ENCODE results near the gene CD52. TPM values are rescaled to one million over a fixed set of nuclear protein-coding genes. Genes with fewer than 3 reads are reported as not detected.
"Not testable (repeated sequence)": the region's sequence is repeated elsewhere in the genome, so short reads cannot be mapped to it uniquely, and the experiment has no call there.

Gene CD52
- total RNA-seq, 4 donors from 2014 or later: 7.8 TPM; not detected in 3

- Histone ChIP-seq H3K36me3 (no peaks in the 10 kb centered on the region), H3K27me3 (no peaks in the 10 kb centered on the region), H3K4me1 (no peaks in the 10 kb centered on the region), H3K4me3 (no peak overlapping the region), H3K27ac (no peak overlapping the region), H3K9me3 (no peaks in the 10 kb centered on the region)
- TF ChIP-seq POLR2A (IDR thresholded peaks at IDR 0.05) (no peak), CTCF (IDR thresholded peaks at IDR 0.05) (no peak)
- DNase-seq: no peak
- intact Hi-C loops (cut with DNase I; ENCODE audit: low total_unique reads): loop anchor here (5.0 kb wide), 1 partner anchor 41 kb away; the partner anchor contains the start of gene SH3BGRL3
These were observed 5.6 kb downstream of the CD52 start for GRCh38 chr1:26323382-26323781.

- Histone ChIP-seq H3K27ac (no peak overlapping the region), H3K9me3 (no peaks in the 10 kb centered on the region), H3K4me3 (no peak overlapping the region), H3K36me3 (no peaks in the 10 kb centered on the region), H3K27me3 (no peaks in the 10 kb centered on the region), H3K4me1 (no peaks in the 10 kb centered on the region)
- DNase-seq: no peak
- no peak for TF ChIP-seq POLR2A (IDR thresholded peaks at IDR 0.05)
- intact Hi-C loops (cut with DNase I; ENCODE audit: low total_unique reads): loop anchor here (5.0 kb wide), 1 partner anchor 42 kb away; the partner anchor contains the start of gene SH3BGRL3
These were observed 6.8 kb downstream of the CD52 start for GRCh38 chr1:26324550-26324949.

- TF ChIP-seq POLR2A (IDR thresholded peaks at IDR 0.05) (no peak), CTCF (IDR thresholded peaks at IDR 0.05) (no peak)
- Histone ChIP-seq H3K9me3 (no peaks in the 10 kb centered on the region), H3K4me3 (no peak overlapping the region), H3K27ac (no peak overlapping the region), H3K4me1 (no peaks in the 10 kb centered on the region), H3K36me3 (no peaks in the 10 kb centered on the region), H3K27me3 (no peaks in the 10 kb centered on the region)
- intact Hi-C loops (cut with DNase I; ENCODE audit: low total_unique reads): no loop called here
- no peak for DNase-seq
These were observed 10.2 kb downstream of the CD52 start for GRCh38 chr1:26327956-26328362.

- Histone ChIP-seq H3K27me3 (no peaks in the 10 kb centered on the region), H3K9me3 (no peaks in the 10 kb centered on the region), H3K36me3 (no peaks in the 10 kb centered on the region), H3K4me3 (no peak overlapping the region), H3K4me1 (no peaks in the 10 kb centered on the region), H3K27ac (no peak overlapping the region)
- intact Hi-C loops (cut with DNase I; ENCODE audit: low total_unique reads): no loop called here
- DNase-seq: no peak
- TF ChIP-seq POLR2A (IDR thresholded peaks at IDR 0.05) (no peak), CTCF (IDR thresholded peaks at IDR 0.05) (no peak)
These were observed 10.8 kb downstream of the CD52 start for GRCh38 chr1:26328597-26328996.

- intact Hi-C loops (cut with DNase I; ENCODE audit: low total_unique reads); DNase-seq; H3K36me3 ChIP-seq; H3K4me3 ChIP-seq; H3K9me3 ChIP-seq; H3K27ac ChIP-seq; H3K4me1 ChIP-seq; H3K27me3 ChIP-seq: not testable (repeated sequence)
These were observed 11.6 kb downstream of the CD52 start for GRCh38 chr1:26329380-26329779.

GRCh38 chr1:26330276-26330675, 12.5 kb downstream of the CD52 start:
- Histone ChIP-seq H3K27me3 (peaks cover 0 to 12% of the 10 kb centered on the region in 2 donors), H3K27ac (no peak overlapping the region), H3K4me3 (no peak overlapping the region), H3K36me3 (no peaks in the 10 kb centered on the region), H3K4me1 (no peaks in the 10 kb centered on the region), H3K9me3 (no peaks in the 10 kb centered on the region)
- intact Hi-C loops (cut with DNase I; ENCODE audit: low total_unique reads): no loop called here
- no peak for DNase-seq
- TF ChIP-seq CTCF (IDR thresholded peaks at IDR 0.05) (no peak), POLR2A (IDR thresholded peaks at IDR 0.05) (no peak)

- H3K4me1 ChIP-seq; H3K4me3 ChIP-seq; intact Hi-C loops (cut with DNase I; ENCODE audit: low total_unique reads); DNase-seq; H3K36me3 ChIP-seq; H3K27ac ChIP-seq; H3K9me3 ChIP-seq: not testable (repeated sequence)
- H3K27me3 ChIP-seq: peaks cover 5 to 20% of the 10 kb centered on the region in 2 donors
These were observed 15.6 kb downstream of the CD52 start for GRCh38 chr1:26333312-26333711.

Data from uterus (tissue), 4 donors.